ENCODE results near the gene HDAC4.

DNA sequence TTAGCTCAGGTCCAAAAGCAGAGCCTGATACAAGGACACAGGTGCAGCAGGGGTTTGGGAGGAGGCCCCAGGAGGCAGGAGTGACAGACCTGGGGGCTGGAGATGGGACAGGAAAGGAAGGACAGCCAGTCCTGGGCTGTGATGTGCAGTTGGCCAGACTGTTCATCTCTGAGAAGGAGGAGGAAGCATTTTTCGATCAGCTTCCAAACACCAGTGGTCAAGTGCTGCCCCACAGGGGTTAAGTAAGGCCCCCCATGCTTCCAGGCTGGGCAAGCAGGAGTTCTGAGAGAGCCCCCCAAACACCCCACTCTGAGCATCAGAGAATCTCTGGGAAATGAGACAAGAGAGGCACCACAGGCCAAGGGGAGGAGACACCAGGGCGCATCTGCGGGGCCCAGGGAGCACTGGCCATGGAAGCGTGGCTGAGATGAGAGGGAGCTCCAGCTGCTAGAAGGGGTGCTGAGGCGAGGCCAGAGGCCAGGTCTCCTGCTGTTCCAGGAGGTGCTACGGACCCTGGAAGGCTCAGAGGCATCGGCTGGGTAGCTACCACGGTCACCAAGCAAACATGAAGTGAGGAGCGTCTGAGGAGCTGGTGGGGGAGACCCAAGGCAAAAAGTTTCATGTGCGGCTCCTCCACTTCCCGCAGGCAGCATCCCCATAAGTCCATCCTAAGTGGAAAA, 5.6 kb upstream of the HDAC4 start:
- TF ChIP-seq, protein P1, sequence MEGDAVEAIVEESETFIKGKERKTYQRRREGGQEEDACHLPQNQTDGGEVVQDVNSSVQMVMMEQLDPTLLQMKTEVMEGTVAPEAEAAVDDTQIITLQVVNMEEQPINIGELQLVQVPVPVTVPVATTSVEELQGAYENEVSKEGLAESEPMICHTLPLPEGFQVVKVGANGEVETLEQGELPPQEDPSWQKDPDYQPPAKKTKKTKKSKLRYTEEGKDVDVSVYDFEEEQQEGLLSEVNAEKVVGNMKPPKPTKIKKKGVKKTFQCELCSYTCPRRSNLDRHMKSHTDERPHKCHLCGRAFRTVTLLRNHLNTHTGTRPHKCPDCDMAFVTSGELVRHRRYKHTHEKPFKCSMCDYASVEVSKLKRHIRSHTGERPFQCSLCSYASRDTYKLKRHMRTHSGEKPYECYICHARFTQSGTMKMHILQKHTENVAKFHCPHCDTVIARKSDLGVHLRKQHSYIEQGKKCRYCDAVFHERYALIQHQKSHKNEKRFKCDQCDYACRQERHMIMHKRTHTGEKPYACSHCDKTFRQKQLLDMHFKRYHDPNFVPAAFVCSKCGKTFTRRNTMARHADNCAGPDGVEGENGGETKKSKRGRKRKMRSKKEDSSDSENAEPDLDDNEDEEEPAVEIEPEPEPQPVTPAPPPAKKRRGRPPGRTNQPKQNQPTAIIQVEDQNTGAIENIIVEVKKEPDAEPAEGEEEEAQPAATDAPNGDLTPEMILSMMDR (IDR thresholded peaks at IDR 0.05; ENCODE audit: low read length) = no peak
- no peak for TF ChIP-seq EZH2 (IDR thresholded peaks at IDR 0.05; ENCODE audit: borderline replicate concordance, low read length)
